SIG-M5 (cell line): ENCODE results near the gene MTA1.

Experiments used
- DNase-seq: peaks from one replicate; lab custom pipeline; 2025; lab: John Stamatoyannopoulos, UW

MTA1 gene

DNA sequence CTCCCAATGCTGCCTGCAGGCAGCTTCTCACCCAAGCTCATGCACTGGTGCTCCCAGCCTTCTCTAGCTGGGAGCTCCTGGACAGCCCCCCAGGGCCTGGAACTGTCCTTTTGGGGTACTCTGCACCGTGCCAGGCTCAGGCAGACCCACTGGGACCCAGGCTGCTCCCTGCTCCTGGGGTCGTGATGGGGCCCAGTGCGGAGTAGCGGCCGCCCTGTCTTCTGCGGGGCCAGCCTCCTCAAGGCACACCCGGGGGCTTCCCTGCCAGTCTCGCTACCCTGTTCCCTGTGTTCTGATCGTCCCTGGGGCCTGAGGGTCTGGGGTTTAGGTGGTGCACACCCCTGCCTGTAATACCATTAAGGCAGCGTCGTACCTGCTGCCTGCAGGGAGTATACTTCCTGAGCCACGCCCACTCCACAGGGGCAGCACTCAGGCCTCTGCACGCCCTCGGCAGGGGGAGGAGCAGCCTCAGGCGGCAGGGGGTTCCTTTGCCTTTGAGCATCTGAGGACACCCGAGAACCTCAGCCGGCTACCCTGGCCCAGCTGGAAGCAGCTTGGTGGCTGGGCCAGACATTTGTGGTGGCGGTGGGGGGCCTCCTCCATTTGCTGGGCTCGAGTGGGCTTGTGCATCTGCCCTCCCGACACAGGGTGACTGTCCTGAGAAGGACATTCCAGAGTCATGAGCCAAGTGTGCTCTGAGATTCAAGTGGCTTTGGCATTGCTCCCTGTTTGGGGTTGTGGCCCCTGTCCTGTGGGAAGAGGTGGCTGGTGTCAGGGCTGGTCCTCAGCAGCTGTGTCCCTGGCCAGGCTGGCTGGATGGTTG, 45.8 kb downstream of the MTA1 start:
- no peak for DNase-seq

- DNase-seq: no peak
Observed at GRCh38 chr14:105466531-105467248, 47.1 kb downstream of the MTA1 start.

- no peak for DNase-seq
Observed at GRCh38 chr14:105467249-105467941, 47.8 kb downstream of the MTA1 start.

GRCh38 chr14:105467942-105468471, 48.4 kb downstream of the MTA1 start:
- DNase-seq: no peak

GRCh38 chr14:105468621-105469241, 49.1 kb downstream of the MTA1 start:
- DNase-seq: no peak

GRCh38 chr14:105469456-105470349, 50.1 kb downstream of the MTA1 start:
- no peak for DNase-seq

DNA sequence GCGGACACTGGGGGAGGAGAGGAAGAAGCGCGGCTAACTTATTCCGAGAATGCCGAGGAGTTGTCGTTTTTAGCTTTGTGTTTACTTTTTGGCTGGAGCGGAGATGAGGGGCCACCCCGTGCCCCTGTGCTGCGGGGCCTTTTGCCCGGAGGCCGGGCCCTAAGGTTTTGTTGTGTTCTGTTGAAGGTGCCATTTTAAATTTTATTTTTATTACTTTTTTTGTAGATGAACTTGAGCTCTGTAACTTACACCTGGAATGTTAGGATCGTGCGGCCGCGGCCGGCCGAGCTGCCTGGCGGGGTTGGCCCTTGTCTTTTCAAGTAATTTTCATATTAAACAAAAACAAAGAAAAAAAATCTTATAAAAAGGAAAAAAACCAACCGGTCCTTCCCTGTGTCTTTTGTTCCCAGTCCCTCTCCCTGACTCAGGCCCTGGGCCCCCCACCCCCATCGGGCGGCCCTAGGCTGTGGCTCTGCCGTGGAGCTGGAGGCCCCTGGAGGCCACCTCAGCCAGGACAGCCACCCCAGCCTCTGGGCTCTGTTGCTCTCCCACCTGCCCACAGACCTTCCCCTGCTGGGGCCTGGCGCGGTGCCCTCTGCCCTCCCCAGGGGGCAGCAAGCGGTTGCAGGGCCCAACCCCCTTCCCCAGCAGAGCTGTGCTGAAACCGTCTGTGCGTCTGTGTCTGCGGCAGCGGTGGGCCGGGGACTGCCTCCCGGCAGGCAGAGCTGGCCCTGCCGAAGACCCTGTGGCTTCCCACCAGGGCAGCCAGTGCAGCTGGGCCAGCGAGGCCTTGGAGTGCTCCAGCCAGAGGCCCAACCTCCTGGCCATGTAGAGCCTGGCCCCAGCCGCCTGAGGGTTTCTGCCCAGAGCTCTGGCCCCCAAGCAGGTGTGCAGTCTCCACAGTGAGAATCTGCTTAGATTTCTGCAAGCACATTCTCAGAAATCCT, 51.0 kb downstream of the MTA1 start:
- no peak for DNase-seq

DNA sequence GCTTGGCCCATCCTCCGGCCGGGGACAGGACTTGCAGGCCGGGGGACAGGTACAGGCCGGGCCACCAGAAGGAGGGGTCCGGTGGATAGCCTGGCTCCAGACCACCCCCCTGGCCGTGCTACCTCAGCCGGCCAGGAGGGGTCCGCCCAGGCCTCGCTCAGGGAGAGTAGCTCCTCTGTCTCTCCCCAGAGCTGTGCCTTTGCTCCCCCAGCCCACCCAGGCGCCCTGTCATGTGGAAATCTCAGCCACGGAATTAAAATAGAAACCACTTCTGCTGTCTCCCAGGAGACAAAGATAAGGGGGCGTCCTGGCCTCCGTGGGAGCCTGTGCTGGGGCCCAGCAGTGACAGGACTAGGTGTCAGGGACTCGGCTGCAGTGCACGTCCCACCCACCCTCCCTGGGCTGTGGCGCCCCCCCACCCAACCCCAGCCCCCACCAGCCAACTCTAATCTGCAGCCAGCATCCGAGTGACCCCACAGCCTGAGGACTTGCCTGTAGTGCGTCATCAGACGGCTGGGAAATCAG, 51.7 kb downstream of the MTA1 start:
- no peak for DNase-seq

DNA sequence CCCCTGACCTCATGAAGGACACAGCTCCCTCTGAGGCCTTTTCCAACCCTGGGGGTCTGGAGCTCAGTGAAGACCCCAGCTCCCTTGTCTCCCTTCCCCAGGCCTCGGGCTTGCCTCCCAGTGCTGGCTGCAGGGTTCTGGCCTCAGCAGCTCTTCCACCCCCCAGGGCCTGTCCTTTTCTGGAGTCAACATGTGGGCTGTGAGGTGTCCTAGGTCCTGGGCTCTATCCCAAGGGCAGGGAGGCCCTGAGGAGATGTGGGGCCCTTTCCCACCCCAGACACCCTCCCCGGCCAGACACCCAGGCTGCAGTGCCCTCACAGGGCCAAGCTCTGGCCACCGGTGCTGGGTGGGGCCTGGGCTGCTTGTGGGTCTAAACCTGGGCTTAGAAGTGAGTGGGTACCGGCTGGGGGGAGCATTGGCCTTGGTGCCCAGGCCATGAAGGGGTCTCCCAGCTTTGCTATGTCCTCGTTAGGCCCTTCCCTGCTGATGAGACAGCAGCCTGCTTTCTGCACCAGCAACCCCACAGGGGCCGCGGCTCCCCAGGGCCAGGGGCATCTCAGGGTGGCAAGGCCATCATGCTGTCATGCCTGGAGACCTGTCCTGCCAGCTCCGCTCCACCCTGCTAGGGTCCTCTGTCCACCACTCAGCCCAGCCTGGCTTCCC, 52.3 kb downstream of the MTA1 start:
- DNase-seq: no peak

DNA sequence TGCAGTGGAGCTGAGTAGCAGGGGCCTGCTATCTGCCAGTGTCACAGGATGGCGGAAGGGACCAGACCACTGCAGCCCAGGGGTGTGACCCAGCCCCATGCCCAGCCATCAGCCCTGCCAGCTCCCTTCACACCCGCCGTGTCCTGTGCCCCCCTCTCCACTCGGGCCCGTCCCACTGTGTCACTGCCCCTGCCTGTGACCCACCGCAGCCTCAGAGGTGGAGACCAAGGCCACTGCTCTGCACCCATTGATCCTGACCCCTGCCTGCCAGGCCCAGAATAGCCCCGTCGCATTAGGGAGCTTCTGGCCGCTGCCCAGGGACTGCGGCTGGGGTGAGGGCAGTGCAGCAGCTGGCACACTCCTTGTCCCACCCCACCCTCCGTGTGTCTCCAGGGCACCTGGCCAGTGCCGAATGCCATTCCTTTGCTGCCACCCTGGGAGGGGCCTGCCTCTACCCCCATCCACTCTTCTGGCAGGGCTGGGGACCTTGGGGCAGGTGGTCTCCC, 52.9 kb downstream of the MTA1 start:
- no peak for DNase-seq

DNA sequence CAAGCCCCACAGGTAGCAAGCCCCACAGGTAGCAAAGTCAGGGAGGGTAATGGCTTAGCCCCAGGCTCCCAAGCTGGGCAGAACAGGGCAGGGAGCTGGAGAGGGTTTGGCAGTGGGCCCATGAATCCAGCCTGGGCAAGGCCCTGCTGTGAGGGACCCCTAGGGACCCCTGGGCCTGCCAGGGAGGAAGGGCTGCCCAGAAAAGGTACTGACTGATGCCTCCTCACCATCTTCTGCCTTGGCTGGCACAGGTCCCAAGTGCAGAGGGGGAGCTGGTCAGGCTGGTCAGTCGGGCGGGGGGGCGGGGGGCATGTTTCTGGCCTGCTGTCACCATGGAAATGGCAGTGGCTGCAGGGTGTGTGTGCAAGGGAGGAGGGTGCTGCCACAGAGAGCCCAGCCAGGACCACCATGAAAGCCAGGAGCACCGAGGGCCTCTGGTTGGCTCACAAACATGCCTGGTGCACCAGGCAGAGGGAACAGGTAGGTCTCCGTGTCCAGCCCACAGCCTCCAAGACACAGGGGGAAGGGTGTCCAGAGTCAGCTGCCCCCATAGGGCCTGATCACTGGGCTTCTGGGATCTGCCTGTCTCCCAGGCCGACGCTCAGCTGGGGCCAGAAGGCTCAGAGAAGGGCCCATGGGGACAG, 53.5 kb downstream of the MTA1 start:
- DNase-seq: no peak

GRCh38 chr14:105473677-105474482, 54.3 kb downstream of the MTA1 start:
- DNase-seq: no peak

DNA sequence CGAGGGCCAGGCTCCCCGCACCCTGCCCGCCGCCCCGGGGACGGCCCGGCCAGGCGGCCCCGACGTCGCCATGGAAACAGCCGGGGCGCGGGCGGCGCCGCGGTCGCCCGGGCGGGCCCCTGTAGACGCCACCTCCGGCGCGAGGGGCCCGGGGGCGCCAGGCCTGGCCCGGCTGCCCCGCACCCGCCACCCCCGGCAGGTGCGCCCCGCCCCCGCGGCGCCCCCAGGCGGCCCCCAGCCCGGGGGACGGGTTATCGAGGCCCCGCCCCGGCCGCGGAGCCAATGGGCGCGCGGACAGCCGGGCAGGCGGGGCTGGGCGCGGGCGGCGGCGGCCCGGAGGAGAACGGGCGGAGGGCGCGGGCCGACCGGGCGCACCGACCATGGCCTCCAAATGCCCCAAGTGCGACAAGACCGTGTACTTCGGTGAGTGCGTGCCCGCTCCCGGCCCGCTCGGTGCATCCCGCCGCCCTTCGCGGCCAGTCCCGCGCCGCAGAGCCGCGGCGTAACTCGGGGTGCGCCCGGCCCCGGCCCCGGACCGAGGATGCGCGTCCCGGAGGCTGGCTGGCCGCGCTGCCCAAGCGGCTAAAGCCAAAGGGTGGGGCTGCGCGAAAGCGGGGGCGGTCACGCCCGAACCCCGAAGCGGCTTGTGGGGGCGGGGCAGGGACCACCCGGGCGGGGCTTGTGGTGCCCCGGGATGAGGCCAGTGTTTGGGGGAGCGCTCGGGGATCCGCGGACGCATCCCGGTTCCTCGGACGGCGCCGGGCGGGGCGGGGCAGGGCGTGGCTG, 55.0 kb downstream of the MTA1 start, which contains the start of gene CRIP2:
TSS of gene CRIP2 (plus strand) at position 339 of the 786 bp plus-strand sequence. CDS start at position 381, 42 bp downstream.
- no peak for DNase-seq

DNA sequence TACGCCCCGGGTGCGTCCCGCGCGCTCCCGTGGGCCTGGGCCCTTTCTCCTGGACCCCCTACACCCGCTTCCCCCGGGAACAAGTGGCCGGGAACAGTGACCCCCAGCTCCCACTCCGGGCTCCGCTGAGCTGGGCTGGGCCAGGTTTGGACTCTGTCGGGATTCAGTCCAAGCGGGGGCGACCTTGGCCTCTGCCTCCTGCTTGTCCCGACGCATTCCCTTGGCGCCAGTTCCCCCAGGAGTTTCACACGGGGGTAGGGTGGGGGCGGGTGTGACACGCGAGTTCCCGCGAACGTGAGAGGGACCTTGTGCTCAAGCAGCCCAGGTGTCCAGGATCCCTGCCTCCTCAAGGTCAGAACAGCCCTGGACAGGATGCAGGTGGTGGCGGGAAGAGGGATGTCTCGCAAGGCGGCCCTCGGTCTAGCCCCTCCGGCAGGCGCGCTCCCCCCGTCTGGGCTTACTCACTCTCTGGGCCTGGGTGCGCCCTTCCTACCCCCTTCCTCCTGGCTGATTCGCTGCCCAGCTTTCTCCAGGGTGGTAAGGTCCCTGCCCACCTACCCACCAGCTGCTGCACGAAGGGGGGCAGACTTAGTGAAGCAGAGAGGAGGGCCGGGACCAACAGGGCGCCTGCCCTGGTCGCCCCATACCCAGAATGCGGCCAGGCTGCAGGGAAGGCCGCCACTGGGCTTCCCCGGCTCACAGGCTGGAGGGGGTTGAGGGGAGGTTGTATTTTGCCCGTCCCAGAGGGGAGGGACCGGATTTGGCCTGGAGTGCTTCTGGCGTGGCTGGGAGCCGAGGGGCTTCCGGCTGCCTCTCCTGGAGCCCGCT, 55.9 kb downstream of the MTA1 start:
- DNase-seq: no peak

DNA sequence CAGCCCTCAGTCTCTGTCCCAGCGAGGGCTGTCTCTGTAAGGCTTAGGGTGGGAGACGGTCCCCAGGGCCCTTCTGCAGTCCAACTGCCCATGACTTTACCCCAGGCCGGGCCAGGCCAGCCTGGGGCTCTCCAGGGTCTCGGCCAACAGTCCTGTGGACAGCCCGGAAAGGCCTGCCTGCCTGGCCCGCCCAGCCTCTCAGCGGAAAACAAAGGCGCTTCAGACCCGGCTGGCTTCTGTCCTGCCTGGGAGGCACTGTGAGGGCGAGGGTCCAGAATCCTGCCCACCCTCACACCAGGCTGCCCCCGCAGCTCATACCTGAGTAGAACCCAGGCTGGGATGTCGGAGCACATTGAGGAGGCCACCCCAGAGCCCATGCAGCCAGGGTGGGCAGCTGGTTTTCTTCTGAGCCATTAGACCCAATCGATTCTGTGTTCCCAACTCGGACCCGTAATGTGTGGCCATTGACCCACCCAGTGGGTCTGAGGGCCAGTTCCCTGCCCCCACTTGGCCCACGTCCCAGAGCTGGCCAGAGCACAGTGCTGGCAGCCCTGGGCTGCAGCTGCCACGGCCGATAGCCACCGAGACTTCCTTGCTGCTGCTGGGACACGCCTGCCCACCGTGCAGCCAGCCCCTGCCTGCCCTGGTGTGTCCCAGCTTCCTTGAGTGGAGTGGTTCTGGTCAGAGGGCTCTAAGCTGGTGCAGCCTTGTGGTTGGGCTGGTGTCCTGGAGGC, 56.6 kb downstream of the MTA1 start:
- no peak for DNase-seq
